ENCODE results near the gene GLIS2.

GRCh38 chr16:4317532-4318450 is 1.9 kb downstream of the GLIS2 start:
- TF ChIP-seq CTCF (conservative IDR thresholded peaks at IDR 0.05), result no peak
- no peak for TF ChIP-seq EZH2 (IDR thresholded peaks at IDR 0.05; ENCODE audit: low read depth)

All from PC-9 (cell line).